Measurements from ENCODE around the gene RNF212.

Gene RNF212

DNA sequence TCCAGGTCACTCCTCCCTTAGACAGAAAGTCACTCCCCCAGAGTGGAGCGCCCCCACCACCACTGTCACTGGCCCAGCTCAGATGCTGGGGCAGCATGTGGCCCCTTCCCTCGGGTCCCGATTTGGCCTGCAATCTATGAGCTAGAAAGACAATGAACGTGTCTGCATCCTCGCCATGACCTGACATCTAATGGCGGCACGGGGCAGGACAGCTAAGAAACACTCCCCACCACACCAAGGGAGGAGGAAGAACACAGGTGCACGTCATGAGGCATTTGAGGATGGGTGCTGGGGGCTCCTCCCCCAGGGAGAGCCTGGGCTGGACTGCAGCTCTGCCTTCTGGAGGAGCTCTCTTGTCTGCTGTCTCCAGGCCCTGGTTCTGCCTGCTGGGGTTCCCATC is 8.7 kb downstream of the RNF212 start:
- TF ChIP-seq GATA2 (IDR thresholded peaks at IDR 0.05; ENCODE audit: low read depth, low read length) (no peak), GATA3 (IDR thresholded peaks at IDR 0.05; ENCODE audit: low read depth, low read length) (no peak)

- TF ChIP-seq GATA2 (IDR thresholded peaks at IDR 0.05; ENCODE audit: low read depth, low read length): no peak
- no peak for TF ChIP-seq GATA3 (IDR thresholded peaks at IDR 0.05; ENCODE audit: low read depth, low read length)
Observed at GRCh38 chr4:1099684-1100335, 13.6 kb downstream of the RNF212 start.

GRCh38 chr4:1099270-1099669 is 14.1 kb downstream of the RNF212 start:
- no peak for TF ChIP-seq GATA3 (IDR thresholded peaks at IDR 0.05; ENCODE audit: low read depth, low read length)

DNA sequence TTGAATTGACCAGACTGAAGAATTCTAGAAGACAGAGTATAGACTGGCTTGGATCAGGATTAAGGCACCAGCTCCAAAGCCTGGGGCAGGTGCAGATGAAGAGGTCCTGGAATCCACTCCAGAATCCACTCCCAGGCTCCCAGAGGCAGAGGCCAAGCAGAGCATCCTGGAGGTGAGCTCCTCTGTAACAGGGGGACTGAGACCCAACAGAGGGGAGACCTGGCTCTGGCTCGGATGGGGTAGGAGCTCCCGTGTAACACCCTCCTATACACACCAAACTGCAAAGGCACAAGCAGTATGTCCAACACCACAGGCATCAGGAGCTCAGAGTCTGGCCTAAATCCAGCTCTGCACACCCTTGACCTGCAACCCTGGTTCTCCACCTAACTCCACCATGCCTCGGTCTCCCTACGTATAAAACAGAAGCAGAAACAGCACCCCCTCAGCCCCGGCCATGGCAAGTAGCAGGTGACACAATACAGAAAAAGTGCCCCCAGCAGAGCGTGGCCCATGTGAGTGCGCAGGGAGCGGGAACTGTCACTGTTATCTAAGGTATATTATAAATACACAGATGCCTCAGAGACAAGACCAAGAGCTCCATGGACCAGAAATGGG is 14.9 kb downstream of the RNF212 start:
- TF ChIP-seq GATA3 (IDR thresholded peaks at IDR 0.05; ENCODE audit: low read depth, low read length) (no peak), GATA2 (IDR thresholded peaks at IDR 0.05; ENCODE audit: low read depth, low read length) (no peak)

GRCh38 chr4:1097553-1097952 is 15.8 kb downstream of the RNF212 start:
- no peak for TF ChIP-seq GATA3 (IDR thresholded peaks at IDR 0.05; ENCODE audit: low read depth, low read length)
- no peak for TF ChIP-seq GATA2 (IDR thresholded peaks at IDR 0.05; ENCODE audit: low read depth, low read length)

GRCh38 chr4:1096841-1097240 is 16.5 kb downstream of the RNF212 start:
- TF ChIP-seq GATA2 (IDR thresholded peaks at IDR 0.05; ENCODE audit: low read depth, low read length): no peak
- TF ChIP-seq GATA3 (IDR thresholded peaks at IDR 0.05; ENCODE audit: low read depth, low read length): no peak

DNA sequence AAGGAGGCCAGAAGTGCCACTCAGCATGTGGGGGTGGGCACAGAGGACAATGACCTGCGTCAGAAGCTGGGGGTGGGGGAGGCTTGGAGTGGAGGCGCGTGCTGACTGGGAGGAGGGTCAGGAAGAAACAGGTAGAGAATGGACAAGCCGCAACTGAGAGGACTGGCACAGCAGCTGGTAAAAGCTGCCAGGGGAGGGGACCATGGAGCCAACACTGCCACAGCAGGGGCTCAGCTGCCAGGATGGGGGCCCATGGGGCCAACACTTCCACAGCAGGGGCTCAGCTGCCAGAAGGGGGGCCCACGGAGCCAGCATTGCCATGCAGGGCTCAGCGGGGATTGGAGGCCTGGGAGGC is 19.1 kb downstream of the RNF212 start:
- TF ChIP-seq GATA3 (IDR thresholded peaks at IDR 0.05; ENCODE audit: low read depth, low read length) (no peak), GATA2 (IDR thresholded peaks at IDR 0.05; ENCODE audit: low read depth, low read length) (no peak)

DNA sequence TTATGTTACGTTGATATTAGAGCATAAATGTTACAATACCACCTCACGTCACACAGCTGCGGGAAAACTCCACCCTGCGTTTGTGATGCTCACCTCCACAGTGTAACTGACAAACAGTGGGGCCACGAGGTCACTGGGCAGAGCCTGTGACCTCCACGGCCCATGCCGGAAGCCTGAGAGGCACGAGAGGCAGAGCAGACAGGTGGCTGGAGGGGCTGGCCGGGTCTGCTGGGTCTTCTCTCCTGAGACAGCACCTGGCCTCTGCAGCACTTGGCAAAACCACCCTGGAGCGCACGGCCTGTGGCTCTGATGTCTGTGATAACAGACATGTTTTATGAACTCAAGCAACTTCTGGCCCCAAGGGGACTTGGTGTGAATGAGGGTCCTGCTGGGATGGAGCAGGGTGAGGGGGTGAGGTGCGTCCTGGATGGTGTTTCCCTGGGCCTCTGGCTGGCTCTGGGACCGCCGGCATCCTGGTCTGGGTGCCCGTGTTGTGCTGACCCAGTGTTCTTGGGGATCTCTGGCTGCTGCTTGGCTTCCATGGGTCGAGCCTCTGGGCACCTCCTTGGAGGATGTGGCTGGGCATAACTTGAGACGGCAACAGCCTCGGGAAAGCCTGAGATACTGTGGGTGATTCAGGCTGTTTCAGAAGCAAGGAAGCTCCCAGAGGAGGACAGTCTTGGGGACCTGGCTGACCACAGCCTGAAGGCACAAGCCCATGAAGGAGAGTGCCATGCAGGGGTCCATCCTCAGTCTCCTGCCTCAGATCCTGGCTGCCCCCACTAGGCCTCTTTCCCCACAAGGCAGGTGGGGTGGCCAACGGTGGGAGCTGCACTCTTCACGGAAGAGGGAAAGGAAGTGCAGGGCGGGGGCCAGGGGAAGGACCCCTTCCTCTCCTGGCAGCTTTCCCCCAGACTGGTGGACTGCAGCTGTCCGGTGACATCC is 19.7 kb downstream of the RNF212 start:
- TF ChIP-seq GATA2 (IDR thresholded peaks at IDR 0.05; ENCODE audit: low read depth, low read length) (no peak), GATA3 (IDR thresholded peaks at IDR 0.05; ENCODE audit: low read depth, low read length) (no peak)

GRCh38 chr4:1092983-1093361 is 20.4 kb downstream of the RNF212 start:
- TF ChIP-seq GATA3 (IDR thresholded peaks at IDR 0.05; ENCODE audit: low read depth, low read length) (no peak), GATA2 (IDR thresholded peaks at IDR 0.05; ENCODE audit: low read depth, low read length) (no peak)

DNA sequence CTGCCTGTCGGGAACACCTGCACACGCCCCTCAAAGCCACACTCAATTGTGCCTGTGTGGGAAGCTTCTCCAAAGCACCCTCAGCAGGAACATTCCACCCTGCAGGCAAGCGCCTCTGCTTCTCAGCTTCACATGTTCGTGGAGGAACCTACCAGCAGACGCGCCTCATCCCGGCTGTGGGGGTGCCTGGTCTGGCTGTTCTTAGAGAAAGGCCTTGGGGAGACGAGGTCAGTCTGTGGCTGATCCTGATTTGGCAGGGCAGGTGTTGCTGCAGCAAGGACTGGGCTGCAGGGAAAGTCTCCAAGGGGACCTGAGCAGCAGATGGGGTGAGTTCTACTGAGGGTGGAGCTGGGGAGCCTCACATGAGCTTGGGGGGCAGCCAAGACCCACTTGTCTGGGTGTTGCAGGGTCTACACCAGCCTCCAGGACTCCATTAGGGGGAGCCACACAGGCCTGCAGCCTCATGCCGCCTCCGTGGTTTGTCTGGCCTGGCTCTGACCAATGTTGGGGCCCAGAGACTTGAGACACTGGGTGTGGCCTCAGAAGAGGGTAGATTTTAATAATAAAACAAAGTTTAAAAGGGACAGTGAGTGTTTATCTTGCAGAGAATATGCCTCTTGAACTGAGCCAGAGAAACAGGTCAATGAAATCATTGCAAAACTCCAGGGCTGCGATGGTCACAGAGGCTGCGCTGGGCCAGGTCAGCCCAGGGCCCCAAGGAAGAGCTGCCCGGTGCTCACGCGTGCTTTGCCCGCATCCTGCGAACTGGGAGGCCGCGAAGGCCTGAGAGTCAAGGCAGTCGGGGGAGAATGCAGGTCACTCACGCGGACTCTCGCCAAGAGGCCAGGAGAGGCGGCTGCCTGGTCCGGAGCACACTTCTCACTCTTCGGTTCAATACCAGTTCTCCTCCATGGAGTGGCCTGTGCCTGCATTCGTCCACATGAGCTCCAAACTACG is 21.1 kb downstream of the RNF212 start:
- no peak for TF ChIP-seq GATA3 (IDR thresholded peaks at IDR 0.05; ENCODE audit: low read depth, low read length)
- TF ChIP-seq GATA2 (IDR thresholded peaks at IDR 0.05; ENCODE audit: low read depth, low read length): no peak

GRCh38 chr4:1091561-1091995 is 21.8 kb downstream of the RNF212 start:
- TF ChIP-seq GATA2 (IDR thresholded peaks at IDR 0.05; ENCODE audit: low read depth, low read length) (no peak), GATA3 (IDR thresholded peaks at IDR 0.05; ENCODE audit: low read depth, low read length) (no peak)

DNA sequence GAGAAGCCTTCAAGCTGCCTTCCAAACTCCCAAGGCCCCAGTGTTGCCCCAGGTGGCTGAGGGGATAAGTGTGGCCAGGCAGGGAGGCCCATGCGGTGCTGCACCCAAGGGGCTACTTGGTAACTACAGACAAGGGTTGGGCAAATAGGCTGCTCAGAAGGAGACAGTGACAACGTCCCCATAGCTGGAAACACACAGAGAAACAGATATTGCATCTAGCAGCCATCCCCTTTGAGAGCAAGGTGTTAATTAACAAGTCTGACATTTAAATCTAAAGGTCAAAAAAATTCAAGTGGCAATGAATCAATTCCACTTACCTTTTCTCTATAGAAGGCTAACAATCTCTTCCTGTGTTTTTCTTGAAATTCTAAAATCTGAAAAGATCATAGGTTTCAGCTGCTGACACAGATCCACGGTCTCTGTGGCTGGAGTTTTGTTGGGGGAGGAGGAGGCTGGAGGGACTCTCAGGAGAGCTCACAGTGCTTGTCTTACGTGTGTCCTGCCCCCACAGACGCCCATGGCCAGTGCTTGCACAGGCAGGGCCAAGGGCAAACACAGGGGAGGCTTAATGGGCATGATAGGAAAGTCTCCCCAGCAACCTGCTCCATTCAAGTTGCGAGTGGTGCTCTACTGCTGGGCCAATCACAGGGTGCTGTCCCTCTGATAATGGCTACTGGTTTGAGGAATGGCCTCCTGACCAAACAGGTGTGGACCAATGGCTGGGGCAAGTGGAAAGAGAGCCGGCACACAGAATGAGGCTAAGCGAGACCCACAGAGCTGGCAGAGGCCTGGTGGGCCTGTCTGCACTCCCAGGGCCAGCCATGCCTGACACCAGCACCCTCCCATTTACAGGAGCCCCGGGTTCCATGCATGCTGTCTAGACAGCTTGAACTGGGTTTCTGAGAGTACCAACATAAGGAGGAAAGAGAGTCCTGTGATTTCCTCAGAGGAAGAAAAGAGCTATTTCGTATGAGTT is 22.6 kb downstream of the RNF212 start:
- TF ChIP-seq GATA3 (IDR thresholded peaks at IDR 0.05; ENCODE audit: low read depth, low read length) (no peak), GATA2 (IDR thresholded peaks at IDR 0.05; ENCODE audit: low read depth, low read length) (no peak)

DNA sequence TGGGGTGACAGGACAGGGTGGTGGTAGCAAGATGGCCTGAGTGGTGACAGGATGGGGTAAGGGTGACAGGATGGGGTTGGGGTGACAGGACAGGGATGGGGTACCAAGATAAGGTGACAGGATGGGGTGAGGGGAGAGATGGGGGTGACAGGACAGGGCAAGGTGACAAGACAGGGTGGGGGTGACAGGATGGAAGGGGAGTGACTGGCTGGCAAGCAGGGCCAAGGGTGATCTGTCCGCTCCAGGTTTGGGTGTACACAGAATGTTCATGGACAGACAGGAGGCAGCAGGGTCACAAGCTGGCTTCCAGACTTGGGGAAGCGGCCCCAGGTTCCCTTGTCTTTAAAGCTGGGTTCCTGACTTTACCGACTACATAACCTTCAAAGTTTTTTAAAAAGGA is 23.3 kb downstream of the RNF212 start:
- no peak for TF ChIP-seq GATA2 (IDR thresholded peaks at IDR 0.05; ENCODE audit: low read depth, low read length)
